GM19025 (cell line): Measurements from ENCODE around the gene SLC35A2.
"Not testable (repeated sequence)": the region's sequence is repeated elsewhere in the genome, so short reads cannot be mapped to it uniquely, and the experiment has no call there.

Experiments used
- ATAC-seq: cut with Tn5 transposase; IDR thresholded peaks from one replicate; pipeline ENCODE4 v1.9.1; 2021; ENCODE audit warnings: mild to moderate bottlenecking, low read depth, moderate library complexity; ENCODE audit not compliant: unreplicated experiment

Gene SLC35A2

DNA sequence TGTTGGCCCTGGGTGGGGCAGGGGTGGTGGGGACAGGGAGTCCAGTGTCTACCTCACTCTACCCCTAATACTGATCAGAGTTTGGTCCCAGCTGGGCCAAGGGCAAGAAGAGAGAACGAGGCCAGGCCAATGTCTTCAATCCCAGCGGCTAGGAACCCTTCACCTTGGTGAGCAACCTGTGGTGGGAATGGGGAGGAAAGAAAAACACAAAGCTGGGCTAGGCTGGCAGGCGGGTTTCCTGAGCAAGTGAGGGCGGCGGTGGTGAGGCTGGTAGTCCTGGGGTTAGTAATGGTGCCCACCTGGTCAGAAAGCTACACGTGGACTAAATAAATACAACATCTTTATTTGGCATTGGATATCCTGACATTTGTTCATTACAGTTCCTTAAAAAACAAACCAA, 8.2 kb downstream of the SLC35A2 start:
- ATAC-seq, result no peak

GRCh38 chrX:48902776-48903175, 8.7 kb downstream of the SLC35A2 start:
- no peak for ATAC-seq

GRCh38 chrX:48902135-48902534, 9.3 kb downstream of the SLC35A2 start:
- ATAC-seq, result no peak

GRCh38 chrX:48901069-48901468, 10.4 kb downstream of the SLC35A2 start:
- ATAC-seq, result no peak

GRCh38 chrX:48899078-48899410, 12.4 kb downstream of the SLC35A2 start:
- no peak for ATAC-seq

DNA sequence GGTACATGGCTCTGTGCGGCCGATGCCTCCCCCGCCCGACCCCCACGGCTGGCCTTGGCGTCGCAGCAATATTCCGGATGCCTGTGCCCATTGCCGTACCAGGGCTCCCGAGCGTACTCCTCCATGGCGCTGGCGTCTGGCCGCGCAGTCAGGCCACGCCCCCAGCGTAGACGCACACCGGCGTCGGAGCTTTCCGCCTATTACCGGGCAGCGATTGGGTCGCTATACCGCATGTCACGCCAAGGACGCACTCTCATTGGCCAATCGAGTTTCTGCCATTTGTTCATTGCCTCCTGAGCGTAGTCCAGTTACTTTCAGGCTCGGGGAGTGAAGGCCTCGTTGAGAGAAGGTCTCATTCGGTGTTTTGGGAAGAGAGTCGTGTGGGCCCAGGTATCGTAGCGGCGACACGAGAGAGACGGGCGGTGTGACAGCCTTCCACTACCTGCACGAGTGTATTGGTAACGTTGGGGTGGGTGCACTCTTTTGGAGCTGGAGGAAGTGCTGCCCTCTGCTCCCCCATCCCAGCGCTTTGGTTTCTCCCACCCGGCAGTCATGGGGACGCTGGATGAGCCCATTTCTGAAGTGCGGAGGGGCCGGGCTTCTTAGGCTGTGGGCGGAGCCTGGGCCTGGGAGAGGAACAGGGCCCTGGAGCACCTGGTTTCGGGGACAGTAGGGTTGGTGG, 13.7 kb downstream of the SLC35A2 start, which contains the start of the genes PQBP1 and TIMM17B:
TSS of gene PQBP1 (plus strand) at position 306 of the 682 bp plus-strand sequence. CDS start 580 bp downstream, outside the sequence.
TSS of gene TIMM17B (minus strand) at position 144 of the 682 bp plus-strand sequence. CDS start at position 125, 19 bp downstream.
- ATAC-seq, result peak; percentile 88

- peak; percentile 2 for ATAC-seq
Measured at GRCh38 chrX:48897157-48897624, 14.3 kb downstream of the SLC35A2 start.

DNA sequence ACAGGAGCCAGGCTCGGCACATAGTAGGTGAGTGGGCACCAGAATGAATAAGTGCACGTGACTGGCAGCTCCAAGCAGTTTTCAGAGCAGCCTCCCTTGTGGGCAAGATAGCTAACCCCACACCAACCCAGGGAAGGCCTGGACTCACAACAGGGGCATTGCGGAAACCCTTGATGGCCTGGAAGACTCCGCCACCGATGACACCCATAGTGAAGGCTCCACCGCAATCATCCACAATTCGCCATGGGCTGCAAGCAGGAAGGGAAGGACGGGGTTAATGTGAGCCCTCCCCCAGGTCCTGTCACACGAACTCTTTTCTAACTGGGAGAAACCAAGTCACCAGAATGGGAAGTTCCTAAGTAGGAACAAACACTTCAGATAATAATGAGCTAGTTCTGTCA, 14.8 kb downstream of the SLC35A2 start:
- ATAC-seq, result no peak

GRCh38 chrX:48894891-48895290, 16.6 kb downstream of the SLC35A2 start:
- no peak for ATAC-seq

DNA sequence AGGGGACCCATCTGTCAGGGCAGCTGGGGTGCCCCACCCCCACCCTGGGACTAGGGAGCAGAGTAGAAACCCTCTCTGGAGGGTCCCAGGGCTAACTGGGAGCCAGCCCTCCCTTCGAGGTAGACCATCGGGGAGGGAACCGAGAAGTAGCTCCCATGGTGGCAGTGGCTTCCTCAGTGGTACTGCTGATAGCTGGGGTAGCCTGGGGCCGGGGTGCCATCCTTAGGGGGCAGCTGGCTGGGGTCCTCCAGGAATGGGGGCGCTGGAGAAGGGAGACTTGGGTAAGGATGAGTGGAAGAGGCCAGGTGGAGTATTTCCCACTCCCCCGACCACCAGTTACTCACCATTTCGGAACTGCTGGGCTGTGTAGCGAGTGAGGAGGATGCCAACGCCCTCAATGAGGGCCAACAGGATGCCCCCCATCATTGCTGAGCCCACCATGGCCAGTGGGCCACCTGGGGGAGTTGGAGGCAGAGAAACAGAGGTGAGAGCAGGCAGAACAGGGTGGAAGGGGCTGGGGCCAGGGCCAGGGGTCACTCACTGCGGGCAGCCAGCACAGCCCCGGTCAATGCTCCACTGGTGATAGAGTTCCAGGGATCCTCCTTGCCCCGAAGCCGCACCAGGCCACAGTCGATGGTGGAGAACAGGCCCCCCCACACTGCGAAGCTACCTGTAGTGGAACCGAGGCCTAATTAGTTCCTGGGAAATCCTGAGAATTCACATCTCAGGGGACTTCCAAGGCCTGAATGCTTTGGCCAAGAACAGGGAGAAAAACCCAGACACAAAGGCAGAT, 17.7 kb downstream of the SLC35A2 start:
- ATAC-seq, result no peak

GRCh38 chrX:48892896-48893295, 18.6 kb downstream of the SLC35A2 start:
- ATAC-seq, result no peak

DNA sequence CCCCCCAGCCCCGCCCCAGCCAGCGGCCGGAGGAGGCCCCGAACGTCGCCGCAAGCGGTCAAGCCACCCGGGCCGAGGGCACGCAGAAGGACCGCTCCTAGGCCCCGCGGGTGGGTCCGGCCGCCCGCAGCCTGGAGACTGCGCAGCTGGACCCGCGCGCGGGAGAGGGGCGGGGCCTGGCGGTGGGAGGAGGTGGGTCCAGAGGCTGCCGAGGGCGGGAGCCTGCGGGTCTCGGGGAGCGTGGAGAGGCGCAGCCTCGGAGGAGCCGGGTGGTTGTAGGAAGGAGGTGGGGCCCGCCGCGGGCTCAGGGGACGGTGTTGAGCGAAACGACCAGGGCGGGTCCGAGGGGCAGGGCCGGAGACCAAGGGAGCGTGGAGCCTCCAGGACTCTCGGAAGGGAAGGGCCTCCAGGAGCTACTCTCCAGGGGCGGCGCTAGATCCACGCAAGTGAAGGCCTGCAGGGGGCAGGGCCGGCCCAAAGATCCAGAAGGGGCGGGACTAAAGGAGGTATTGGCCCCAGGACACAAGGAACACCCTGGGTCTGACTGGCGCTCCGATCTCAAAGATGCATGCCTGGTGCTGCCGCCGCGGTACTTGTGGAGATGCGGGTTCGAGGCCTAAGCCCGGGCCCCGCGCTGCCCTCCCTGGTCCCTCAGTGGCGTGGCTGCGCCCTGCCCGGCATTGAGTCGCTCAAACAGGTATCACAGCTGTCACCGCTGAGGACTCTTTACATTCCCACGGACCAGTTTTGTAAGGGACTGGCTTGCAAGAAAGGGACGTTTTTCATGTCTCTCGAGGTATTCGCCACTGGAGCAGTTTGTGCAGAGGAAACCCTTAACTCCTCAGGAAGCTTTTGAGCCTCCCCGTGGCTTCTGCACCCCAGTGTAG, 19.8 kb downstream of the SLC35A2 start:
- peak; percentile 86 for ATAC-seq

GRCh38 chrX:48890934-48891401, 20.5 kb downstream of the SLC35A2 start:
- peak; percentile 37 for ATAC-seq

DNA sequence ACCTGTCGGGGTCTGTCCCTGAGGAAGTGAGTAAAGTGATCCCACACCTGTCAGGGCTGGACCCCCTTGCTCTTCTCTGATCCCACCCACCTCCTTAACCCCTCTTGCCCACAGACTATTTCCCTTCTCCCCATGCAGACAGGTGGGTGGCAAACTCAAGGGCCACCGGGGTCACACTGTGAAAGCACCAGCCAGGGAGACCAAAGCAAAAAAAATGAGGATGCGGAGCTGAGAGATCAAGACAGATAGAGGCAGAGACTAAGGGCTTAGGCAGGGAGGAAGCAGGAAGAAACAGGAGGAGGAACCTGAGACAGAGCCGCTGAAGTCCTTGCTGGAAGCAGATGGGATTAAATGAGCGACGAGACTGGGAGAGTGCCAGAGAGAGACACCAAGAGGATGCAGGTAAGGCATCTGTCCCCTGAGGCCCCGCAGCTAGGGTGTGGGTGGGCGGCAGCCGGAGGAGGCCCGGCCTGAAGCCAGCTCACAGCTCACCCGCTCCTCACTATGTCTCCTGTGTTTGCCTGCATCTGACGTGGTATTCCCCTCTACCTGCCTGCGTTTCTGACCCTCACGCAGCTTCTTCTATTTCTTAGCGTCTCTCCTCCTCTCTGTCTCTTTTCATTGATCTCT, 21.0 kb downstream of the SLC35A2 start:
- no peak for ATAC-seq

DNA sequence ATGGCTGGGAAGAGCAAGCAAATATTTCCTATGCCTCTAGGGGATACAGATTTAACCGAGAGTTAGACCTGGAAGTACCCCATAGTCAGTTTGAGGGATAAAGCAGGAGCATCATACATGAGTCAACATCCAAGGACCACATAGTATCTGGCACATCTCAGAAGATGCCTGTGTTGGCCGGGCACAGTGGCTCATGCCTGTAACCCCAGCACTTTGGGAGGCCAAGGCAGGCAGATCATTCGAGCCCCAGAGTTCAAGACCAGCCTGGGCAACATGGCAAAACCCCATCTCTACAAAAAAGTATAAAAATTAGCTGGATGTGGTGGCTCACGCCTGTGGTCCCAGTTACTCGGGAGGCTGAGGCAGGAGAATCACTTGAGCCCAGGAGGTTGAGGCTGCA, 24.9 kb downstream of the SLC35A2 start:
- not testable (repeated sequence) for ATAC-seq

GRCh38 chrX:48883729-48884128, 27.7 kb downstream of the SLC35A2 start:
- ATAC-seq, result no peak

GRCh38 chrX:48876944-48877343, 34.5 kb downstream of the SLC35A2 start:
- ATAC-seq, result not testable (repeated sequence)

DNA sequence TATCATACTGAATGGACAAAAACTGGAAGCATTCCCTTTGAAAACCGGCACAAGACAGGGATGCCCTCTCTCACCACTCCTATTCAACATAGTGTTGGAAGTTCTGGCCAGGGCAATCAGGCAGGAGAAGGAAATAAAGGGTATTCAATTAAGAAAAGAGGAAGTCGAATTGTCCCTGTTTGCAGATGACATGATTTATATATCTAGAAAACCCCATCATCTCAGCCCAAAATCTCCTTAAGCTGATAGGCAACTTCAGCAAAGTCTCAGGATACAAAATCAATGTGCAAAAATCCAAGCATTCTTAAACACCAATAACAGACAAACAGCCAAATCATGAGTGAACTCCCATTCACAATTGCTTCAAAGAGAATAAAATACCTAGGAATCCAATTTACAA, 39.4 kb downstream of the SLC35A2 start:
- ATAC-seq, result not testable (repeated sequence)

- no peak for ATAC-seq
Measured at GRCh38 chrX:48864210-48864609, 47.2 kb downstream of the SLC35A2 start.

DNA sequence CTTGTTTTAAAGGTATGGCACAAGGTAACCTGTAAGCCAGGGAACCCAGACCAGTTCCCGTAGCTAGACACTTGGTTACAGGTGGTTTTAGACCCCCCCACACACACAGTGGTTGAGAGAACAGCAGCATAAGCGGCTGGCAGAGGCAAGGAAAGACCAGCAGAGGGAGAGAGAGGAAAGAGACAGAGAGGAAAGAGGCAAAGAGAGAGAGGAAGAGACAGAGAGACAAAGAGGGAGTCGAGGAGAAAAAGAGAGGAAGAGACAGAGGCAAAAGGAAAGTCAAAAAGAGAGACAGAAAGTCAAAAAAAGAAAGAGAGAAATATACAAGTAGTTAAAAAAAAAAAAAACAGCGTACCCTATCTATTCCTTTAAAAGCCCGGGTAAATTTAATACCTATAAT, 56.5 kb downstream of the SLC35A2 start:
- no peak for ATAC-seq
